Measurements from ENCODE around the gene CLASP1.

Gene CLASP1

DNA sequence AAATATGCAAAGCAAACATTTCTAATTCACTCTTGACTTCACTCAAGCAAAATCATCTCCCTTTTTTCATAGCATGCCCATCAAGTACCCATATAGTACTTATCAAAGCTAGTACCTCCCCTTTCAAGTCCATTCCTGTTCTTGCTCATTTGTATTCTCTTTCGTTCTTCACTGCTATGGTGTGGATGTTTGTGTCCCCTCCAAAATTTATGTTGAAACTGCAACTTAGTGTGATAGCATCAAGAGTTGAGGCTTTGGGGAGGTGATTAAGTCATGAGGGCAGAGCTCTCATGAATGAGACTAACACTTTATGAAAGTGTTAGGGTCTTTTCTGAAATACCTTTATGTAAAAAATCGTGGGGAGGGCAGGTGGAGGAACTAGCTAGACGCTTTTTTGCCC, 65.7 kb downstream of the CLASP1 start:
- no peak overlapping the region for H3K4me3 ChIP-seq (ENCODE audit: low read depth, low read length)
- no peak for DNase-seq (ENCODE audit: low read depth)
- TF ChIP-seq, protein P1, sequence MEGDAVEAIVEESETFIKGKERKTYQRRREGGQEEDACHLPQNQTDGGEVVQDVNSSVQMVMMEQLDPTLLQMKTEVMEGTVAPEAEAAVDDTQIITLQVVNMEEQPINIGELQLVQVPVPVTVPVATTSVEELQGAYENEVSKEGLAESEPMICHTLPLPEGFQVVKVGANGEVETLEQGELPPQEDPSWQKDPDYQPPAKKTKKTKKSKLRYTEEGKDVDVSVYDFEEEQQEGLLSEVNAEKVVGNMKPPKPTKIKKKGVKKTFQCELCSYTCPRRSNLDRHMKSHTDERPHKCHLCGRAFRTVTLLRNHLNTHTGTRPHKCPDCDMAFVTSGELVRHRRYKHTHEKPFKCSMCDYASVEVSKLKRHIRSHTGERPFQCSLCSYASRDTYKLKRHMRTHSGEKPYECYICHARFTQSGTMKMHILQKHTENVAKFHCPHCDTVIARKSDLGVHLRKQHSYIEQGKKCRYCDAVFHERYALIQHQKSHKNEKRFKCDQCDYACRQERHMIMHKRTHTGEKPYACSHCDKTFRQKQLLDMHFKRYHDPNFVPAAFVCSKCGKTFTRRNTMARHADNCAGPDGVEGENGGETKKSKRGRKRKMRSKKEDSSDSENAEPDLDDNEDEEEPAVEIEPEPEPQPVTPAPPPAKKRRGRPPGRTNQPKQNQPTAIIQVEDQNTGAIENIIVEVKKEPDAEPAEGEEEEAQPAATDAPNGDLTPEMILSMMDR (IDR thresholded peaks at IDR 0.05; ENCODE audit: control insufficient read depth, extremely low read depth, insufficient read depth): no peak

DNA sequence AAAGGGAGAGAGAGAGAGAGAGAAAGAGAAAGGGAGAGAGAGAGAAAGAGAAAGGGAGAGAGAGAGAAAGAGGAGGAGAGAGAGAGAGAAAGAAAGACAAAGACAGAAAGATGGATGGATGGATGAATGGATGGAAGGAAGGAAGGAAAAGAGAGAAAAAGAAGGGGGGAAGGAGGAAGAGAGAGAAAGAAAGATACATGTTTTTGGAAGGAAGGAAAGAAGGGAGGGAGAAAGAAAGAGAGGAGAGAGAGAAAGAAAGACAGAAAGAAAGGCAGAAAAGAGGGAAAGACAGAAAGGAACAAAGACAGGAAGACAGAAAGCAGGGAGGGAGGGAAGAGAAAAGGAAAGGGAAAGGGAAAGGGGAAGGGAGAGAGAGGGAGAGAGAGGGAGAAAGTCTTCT, 67.0 kb downstream of the CLASP1 start:
- DNase-seq (ENCODE audit: low read depth): no peak
- TF ChIP-seq, protein P1 (IDR thresholded peaks at IDR 0.05; ENCODE audit: control insufficient read depth, extremely low read depth, insufficient read depth): no peak
- no peak overlapping the region for H3K4me3 ChIP-seq (ENCODE audit: low read depth, low read length)

- no peak for DNase-seq (ENCODE audit: low read depth)
- no peak overlapping the region for H3K4me3 ChIP-seq (ENCODE audit: low read depth, low read length)
- TF ChIP-seq, protein P1 (IDR thresholded peaks at IDR 0.05; ENCODE audit: control insufficient read depth, extremely low read depth, insufficient read depth): no peak
Measured at GRCh38 chr2:121579309-121579708, 70.0 kb downstream of the CLASP1 start.

DNA sequence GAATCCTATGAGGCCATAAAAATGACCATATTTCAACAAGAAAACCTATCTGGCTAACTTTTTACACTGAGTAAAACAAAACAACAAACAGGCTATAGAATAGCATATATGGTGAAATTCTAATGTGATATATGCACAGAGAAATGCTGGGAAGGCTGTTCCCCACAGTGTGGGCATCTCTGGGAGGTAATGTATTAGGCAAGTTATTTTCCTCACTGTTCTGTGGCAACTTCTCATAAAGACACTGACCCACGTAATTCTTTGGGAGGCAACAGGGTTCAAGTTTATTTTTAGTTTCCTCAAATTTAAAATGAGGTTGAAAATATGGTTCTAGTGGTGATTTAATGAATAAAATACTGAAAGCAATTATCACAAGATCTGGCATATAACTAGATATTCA, 71.9 kb downstream of the CLASP1 start:
- DNase-seq (ENCODE audit: low read depth): no peak
- H3K4me3 ChIP-seq (ENCODE audit: low read depth, low read length): no peak overlapping the region
- TF ChIP-seq, protein P1 (IDR thresholded peaks at IDR 0.05; ENCODE audit: control insufficient read depth, extremely low read depth, insufficient read depth): no peak

- H3K4me3 ChIP-seq (ENCODE audit: low read depth, low read length): no peak overlapping the region
- TF ChIP-seq, protein P1 (IDR thresholded peaks at IDR 0.05; ENCODE audit: control insufficient read depth, extremely low read depth, insufficient read depth): no peak
- DNase-seq (ENCODE audit: low read depth): no peak
Measured at GRCh38 chr2:121576263-121576662, 73.0 kb downstream of the CLASP1 start.

DNA sequence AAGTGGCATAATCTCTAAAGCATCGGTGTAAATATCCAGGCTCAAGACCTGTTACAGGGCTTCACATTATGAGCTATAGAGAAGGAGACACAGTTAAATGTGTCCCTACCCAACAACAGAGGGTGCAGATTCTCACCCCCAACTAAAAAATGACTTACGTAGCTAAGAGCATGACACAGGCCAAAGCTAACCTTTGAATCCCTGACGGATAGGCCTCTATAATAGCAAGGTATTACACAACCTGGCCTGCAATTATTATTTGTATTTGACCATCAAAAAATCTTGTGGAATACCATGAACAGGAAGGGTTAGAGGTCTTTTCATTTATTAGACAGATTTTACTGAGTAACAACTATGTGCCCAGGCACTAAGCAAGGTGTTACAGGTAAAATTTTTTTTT, 73.5 kb downstream of the CLASP1 start:
- TF ChIP-seq, protein P1 (IDR thresholded peaks at IDR 0.05; ENCODE audit: control insufficient read depth, extremely low read depth, insufficient read depth): no peak

DNA sequence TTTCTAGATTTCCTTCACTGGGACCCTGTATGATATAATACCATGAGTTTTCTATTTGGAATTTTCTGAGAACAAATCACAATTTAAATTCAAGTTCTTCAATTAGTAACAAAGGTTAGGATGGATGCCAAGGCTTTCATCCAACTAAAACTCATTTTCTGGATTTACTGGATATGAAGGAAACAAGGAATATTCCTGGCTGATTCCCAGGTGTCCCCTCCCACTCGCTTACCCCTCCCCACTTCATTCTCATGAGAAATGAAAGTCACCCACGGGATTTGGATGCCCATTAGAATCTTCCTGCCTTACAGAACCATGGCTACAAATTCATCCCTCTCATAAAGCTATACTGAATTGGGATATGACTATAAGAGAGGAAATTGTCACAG, 78.6 kb downstream of the CLASP1 start:
- TF ChIP-seq, protein P1 (IDR thresholded peaks at IDR 0.05; ENCODE audit: control insufficient read depth, extremely low read depth, insufficient read depth): no peak
- DNase-seq (ENCODE audit: low read depth): no peak
- no peak overlapping the region for H3K4me3 ChIP-seq (ENCODE audit: low read depth, low read length)

More for the DNA sequence above, 73.5 kb downstream of the CLASP1 start:
- DNase-seq (ENCODE audit: low read depth): no peak
- no peak overlapping the region for H3K4me3 ChIP-seq (ENCODE audit: low read depth, low read length)

All from LNCaP clone FGC (cell line).